ACC112 (cell line): Measurements from ENCODE around the gene KIRREL2.
"Not testable (repeated sequence)": the region's sequence is repeated elsewhere in the genome, so short reads cannot be mapped to it uniquely, and the experiment has no call there.

Experiments used
- H2AFZ ChIP-seq: fragments of 200-600 bp; sonication (generic); one replicate; pipeline ENCODE4 v1.6.0; 2017; ENCODE audit warnings: antibody characterized with exemption, low read length; ENCODE audit not compliant: unreplicated experiment
- H3K27ac ChIP-seq: fragments of 200-600 bp; sonication (generic); 2 replicates; pipeline ENCODE4 v1.5.1; 2014; ENCODE audit warnings: low read depth, mild to moderate bottlenecking, antibody characterized with exemption, low read length, moderate library complexity
- H3K27me3 ChIP-seq: fragments of 200-600 bp; sonication (generic); 2 replicates; pipeline ENCODE4 v1.6.1; 2014; ENCODE audit warnings: mild to moderate bottlenecking, antibody characterized with exemption, low read length, moderate library complexity, mixed read lengths; ENCODE audit not compliant: insufficient read depth
- H3K36me3 ChIP-seq: fragments of 200-600 bp; sonication (generic); 2 replicates; pipeline ENCODE4 v1.6.1; 2016; ENCODE audit warnings: mild to moderate bottlenecking, antibody characterized with exemption, low read length, moderate library complexity, mixed read lengths; ENCODE audit not compliant: insufficient read depth
- H3K4me1 ChIP-seq: fragments of 200-600 bp; sonication (generic); one replicate; pipeline ENCODE4 v1.6.1; 2016; ENCODE audit warnings: low read length, mixed read lengths; ENCODE audit not compliant: insufficient read depth, unreplicated experiment, control insufficient read depth
- H3K4me3 ChIP-seq: fragments of 200-600 bp; sonication (generic); 2 replicates; pipeline ENCODE4 v1.5.1; 2014; ENCODE audit warnings: mild to moderate bottlenecking, low read depth, low read length
- H3K79me2 ChIP-seq: fragments of 200-600 bp; sonication (generic); one replicate; pipeline ENCODE4 v1.6.0; 2016; ENCODE audit warnings: low read length; ENCODE audit not compliant: control insufficient read depth, unreplicated experiment, insufficient read depth

KIRREL2 gene

GRCh38 chr19:35888398-35888797 lies 31.7 kb downstream of the KIRREL2 start:
- Histone ChIP-seq H3K4me3 (no peak overlapping the region), H3K4me1 (no peaks in the 10 kb centered on the region), H2AFZ (no peak overlapping the region), H3K36me3 (no peaks in the 10 kb centered on the region), H3K79me2 (no peaks in the 10 kb centered on the region), H3K27me3 (no peaks in the 10 kb centered on the region), H3K27ac (no peak overlapping the region)

DNA sequence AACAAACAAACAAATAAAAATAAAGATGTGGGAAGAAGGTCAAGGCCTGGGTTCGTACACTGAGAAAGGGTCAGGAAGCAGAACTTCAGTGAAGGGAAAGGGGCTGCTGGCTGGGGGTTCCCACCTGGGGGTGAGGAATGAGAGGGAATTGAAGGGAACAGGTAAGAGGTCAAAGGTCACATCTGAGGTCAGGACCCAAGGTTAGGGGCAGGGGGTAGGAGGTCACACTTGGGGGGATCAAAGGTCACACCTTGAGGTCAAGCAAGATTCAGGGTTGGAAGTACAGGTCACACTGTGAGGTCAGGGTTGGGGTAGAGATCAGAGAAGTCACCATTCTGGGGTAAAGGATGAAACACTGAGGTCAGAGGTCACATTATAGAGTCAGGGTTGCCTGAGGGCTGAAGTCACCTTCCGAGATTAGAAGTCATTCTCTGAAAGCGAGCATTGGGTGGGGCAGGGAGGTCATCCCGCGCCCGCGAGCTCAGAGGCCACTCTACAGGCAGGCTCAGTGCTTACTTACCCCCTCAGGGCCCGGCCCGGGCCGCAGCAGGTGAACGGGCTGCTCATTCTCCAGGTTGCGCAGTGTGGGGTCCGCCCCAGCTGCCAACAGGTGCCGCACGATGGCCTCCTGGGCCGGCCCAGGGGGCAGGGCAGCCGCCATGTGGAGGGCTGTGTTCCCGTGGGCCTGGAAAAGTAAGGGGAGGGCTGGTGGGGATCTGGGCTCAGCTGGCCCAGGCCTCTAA lies 32.8 kb downstream of the KIRREL2 start:
- no peak overlapping the region for H3K27ac ChIP-seq
- H3K4me1 ChIP-seq, result no peaks in the 10 kb centered on the region
- no peaks in the 10 kb centered on the region for H3K36me3 ChIP-seq
- no peaks in the 10 kb centered on the region for H3K27me3 ChIP-seq
- no peak overlapping the region for H2AFZ ChIP-seq
- no peak overlapping the region for H3K4me3 ChIP-seq
- no peaks in the 10 kb centered on the region for H3K79me2 ChIP-seq

- Histone ChIP-seq H3K27me3 (no peaks in the 10 kb centered on the region), H3K4me1 (no peaks in the 10 kb centered on the region), H3K79me2 (no peaks in the 10 kb centered on the region), H3K4me3 (no peak overlapping the region), H2AFZ (no peak overlapping the region), H3K27ac (no peak overlapping the region), H3K36me3 (no peaks in the 10 kb centered on the region)
These were observed 33.5 kb downstream of the KIRREL2 start for GRCh38 chr19:35890113-35890650.

DNA sequence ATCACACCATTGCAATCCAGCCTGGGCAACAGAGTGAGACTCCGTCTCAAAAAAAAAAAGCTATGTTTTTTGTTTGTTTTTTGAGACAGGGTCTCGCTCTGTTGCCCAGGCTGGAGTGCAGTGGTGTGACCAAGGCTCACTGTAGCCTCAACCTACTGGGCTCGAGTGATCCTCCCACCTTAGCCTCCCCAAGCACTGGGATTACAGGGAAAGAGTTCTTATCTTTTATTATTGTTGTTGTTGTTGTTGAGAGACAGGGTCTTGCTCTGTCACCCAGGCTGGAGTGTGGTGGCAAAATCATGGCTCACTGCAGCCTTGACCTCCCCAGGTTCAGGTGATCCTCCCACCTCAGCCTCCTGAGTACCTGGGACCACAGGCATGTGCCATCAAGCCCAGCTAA lies 35.1 kb downstream of the KIRREL2 start:
- H3K27ac ChIP-seq, H3K4me3 ChIP-seq, H3K4me1 ChIP-seq, H3K79me2 ChIP-seq, H3K27me3 ChIP-seq, H2AFZ ChIP-seq, H3K36me3 ChIP-seq: not testable (repeated sequence)

DNA sequence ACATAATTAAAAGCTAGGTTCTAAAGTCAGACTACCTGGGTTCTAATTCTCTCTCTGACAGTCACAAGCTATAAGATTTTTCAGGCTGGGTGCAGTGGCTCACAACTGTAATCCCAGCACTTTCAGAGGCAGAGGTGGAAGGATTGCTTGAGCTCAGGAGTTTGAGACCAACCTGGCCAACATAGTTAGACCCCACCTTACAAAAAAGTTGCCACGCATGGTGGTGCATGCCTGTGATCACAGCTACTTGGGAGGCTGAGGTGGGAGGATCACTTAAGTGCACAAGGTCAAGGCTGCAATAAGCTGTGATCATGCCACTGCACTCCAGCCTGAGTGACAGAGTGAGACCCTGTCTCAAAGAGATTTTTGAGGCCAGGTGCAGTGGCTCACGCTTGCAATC lies 37.6 kb downstream of the KIRREL2 start:
- peaks cover 7% of the 10 kb centered on the region for H3K79me2 ChIP-seq
- H3K27ac ChIP-seq, result no peak overlapping the region
- H3K27me3 ChIP-seq, result no peaks in the 10 kb centered on the region
- H3K4me3 ChIP-seq, result no peak overlapping the region
- no peaks in the 10 kb centered on the region for H3K36me3 ChIP-seq
- no peak overlapping the region for H2AFZ ChIP-seq
- H3K4me1 ChIP-seq, result peaks cover 3% of the 10 kb centered on the region

DNA sequence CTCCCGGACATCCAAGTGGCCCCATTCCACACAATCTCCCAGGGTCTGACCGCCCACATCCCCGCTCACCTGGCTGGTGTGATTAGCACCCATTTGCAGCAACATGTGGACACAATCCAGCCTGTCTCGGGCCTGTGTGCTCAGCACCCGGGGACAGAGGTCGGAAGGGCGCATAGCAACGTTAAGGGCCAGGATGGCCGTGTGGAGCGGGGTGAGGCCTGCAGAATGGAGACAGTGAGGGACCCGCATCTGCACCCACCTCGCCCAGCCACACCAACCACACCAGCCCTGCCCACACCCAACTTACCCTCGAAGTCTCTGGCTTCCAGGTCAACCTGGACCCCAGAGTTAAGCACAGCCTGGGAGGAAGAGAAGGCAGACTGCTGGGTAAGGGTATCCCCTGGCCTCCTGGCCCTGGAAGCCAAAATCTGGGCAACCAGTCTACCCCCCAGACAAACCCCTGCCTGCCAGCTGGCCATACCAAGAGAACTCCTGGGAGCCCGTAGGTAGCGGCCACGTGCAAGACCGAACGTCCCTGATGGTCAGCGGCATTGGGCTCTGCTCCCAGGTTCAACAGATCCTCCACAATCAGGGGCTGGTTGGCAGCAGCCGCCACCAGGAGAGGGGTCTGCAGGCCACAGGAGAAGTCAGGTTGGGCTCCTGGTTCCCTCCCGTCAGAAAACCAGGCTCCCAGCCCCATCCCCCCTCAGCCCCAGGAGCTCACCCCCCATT lies 39.4 kb downstream of the KIRREL2 start:
- Histone ChIP-seq H3K27me3 (no peaks in the 10 kb centered on the region), H3K4me1 (peaks cover 6% of the 10 kb centered on the region), H3K79me2 (peaks cover 9% of the 10 kb centered on the region), H3K36me3 (no peaks in the 10 kb centered on the region), H3K4me3 (no peak overlapping the region), H3K27ac (no peak overlapping the region), H2AFZ (no peak overlapping the region)

DNA sequence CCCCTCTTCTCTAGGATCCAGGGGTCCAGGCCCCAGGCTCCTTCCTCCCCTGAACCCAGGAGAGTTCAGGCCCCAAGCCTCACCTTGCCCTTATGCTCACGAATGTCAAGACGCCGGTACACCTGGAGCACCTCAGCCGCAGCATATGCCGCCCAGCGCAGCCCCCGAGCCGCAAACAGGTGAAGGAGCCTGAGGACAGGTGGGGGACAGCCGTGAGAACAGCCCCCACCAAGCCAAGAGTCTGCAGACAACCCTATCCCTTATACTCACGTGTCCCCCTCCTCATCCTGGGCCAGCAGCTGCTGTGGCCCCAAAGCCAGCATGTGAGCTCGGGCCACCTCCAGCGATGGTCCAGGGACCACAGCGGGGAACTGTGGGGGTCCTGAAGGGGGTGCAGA lies 39.9 kb downstream of the KIRREL2 start:
- Histone ChIP-seq H3K27me3 (no peaks in the 10 kb centered on the region), H3K36me3 (no peaks in the 10 kb centered on the region), H3K4me1 (peaks cover 9% of the 10 kb centered on the region), H2AFZ (no peak overlapping the region), H3K27ac (no peak overlapping the region), H3K4me3 (no peak overlapping the region), H3K79me2 (peaks cover 9% of the 10 kb centered on the region)

DNA sequence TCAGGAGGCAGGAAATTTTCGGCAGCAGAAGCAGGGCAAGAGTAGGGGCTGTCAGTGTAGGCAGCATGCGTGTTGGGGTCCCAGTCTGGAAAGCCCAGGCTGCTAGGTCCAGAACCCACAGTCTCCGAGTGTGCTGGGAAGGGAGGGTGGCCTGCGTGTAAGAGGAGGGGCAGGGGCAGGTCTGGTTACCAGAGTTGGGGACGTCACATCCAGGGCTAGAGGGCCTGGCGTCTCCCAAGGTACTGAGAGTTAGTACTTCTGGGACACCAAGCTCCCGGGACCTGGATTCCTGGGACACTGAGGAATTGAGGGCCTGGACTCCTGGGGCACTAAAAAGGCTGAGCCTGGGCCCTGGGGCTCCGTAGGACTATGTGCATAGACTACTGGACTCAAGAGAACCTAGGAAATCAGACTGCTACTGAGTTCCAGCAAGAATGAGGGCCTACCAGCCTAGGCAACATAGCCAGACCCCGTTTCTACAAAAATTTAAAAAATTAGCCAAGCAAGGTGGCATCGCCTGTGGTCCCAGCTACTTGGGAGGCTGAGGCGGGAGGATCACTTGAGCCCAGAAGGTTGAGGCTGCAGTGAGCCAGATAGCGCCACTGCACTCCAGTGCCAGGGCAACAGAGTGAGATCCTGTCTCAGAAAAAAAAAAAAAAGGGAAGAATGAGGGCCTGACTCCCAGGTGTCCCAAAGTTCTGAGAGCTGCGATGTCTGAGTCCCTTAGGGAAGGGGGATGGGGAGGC lies 41.2 kb downstream of the KIRREL2 start:
- H3K27ac ChIP-seq, result no peak overlapping the region
- no peaks in the 10 kb centered on the region for H3K27me3 ChIP-seq
- H3K4me3 ChIP-seq, result peak overlapping the region; percentile 94
- peaks cover 12% of the 10 kb centered on the region for H3K4me1 ChIP-seq
- peaks cover 9% of the 10 kb centered on the region for H3K79me2 ChIP-seq
- no peaks in the 10 kb centered on the region for H3K36me3 ChIP-seq
- no peak overlapping the region for H2AFZ ChIP-seq

DNA sequence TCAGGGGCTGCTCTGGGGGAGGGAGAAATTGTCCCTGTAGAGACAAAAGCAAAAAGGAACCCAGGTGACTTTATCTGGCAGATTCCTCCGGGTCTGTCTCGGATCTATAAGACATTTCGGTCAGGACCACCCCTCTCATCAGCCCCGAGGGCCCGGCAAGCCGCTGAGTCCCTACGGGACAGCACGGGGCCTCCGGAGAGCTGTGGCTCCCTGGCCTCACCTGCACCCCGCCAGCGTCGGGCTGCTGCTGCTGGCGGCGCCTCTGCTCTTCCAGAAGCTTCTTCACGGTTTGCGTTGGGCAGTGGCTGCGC lies 41.7 kb downstream of the KIRREL2 start:
- Histone ChIP-seq H3K4me3 (peak overlapping the region; percentile 94), H2AFZ (peak overlapping the region; percentile 55), H3K79me2 (peaks cover 9% of the 10 kb centered on the region), H3K27me3 (no peaks in the 10 kb centered on the region), H3K36me3 (no peaks in the 10 kb centered on the region), H3K27ac (no peak overlapping the region), H3K4me1 (peaks cover 12% of the 10 kb centered on the region)

DNA sequence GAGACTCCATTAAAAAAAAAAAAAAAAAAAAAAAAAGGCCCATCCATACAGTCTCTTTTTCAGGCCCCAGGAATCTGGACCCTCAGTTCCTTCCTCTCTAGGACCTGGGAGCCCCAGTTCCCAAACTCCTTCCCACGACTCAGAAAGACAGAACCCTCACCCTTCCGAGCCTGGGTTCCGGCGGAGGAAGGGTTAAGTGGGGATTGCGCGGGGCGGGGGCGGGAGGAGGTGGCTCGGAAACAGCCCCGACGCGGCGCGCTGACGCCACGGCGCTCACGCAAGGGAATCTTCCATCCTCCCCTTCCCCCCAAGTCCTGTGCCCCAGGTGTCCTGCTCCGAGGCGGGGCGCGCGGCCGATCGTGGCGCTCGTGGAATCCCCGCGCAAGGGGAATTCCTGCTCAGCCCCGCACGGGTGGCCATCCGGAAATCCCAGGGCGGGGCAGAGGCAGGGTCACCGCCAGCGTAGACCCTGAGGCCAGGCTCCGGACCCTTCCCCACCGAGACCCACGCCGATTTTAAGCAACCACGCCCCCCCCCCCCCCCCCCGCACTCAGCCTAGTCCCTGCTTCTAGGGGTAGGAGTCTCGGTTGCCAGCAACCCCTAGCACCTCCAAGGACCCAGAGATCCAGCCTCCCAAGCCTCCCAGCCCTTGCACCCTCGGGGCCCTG lies 43.0 kb downstream of the KIRREL2 start:
- Histone ChIP-seq H3K4me3 (peak overlapping the region; percentile 94), H2AFZ (no peak overlapping the region), H3K79me2 (peaks cover 9% of the 10 kb centered on the region), H3K27me3 (no peaks in the 10 kb centered on the region), H3K36me3 (no peaks in the 10 kb centered on the region), H3K27ac (peak overlapping the region; percentile 46), H3K4me1 (peaks cover 12% of the 10 kb centered on the region)
